Nephron (organoid): ENCODE data around the gene LGR5.

Experiments used
- H3K27ac Mint-ChIP-seq, 3 experiments: 2 replicates each; pipeline ENCODE4 v1.8.0; 2020; ENCODE audit warnings: mixed read lengths in 3 of 3, mild to moderate bottlenecking in 2 of 3, moderate library complexity in 1 of 3
- H3K27me3 Mint-ChIP-seq: 2 replicates; pipeline ENCODE4 v1.8.0; 2021; ENCODE audit warnings: low read depth, mild to moderate bottlenecking, moderate library complexity, mixed read lengths
- H3K36me3 Mint-ChIP-seq: 2 replicates; pipeline ENCODE4 v1.8.0; 2020; ENCODE audit warnings: low read depth, mixed read lengths
- H3K4me1 Mint-ChIP-seq: 2 replicates; pipeline ENCODE4 v1.8.0; 2020; ENCODE audit warnings: mixed read lengths
- H3K4me3 Mint-ChIP-seq, 3 experiments: 2 replicates each; pipeline ENCODE4 v1.8.0; 2020; ENCODE audit warnings: mild to moderate bottlenecking in 3 of 3, mixed read lengths in 3 of 3, moderate library complexity in 2 of 3
- H3K9me3 Mint-ChIP-seq: 2 replicates; pipeline ENCODE4 v1.8.0; 2020; ENCODE audit warnings: mixed read lengths
- TF ChIP-seq, protein P1 (sequence below), 3 experiments: fragments of 200-600 bp; sonication (generic); IDR thresholded peaks; one replicate each; pipeline ENCODE4 v1.5.0; 2021; ENCODE audit warnings: antibody characterized with exemption in 3 of 3; ENCODE audit not compliant: unreplicated experiment in 3 of 3

LGR5 gene

DNA sequence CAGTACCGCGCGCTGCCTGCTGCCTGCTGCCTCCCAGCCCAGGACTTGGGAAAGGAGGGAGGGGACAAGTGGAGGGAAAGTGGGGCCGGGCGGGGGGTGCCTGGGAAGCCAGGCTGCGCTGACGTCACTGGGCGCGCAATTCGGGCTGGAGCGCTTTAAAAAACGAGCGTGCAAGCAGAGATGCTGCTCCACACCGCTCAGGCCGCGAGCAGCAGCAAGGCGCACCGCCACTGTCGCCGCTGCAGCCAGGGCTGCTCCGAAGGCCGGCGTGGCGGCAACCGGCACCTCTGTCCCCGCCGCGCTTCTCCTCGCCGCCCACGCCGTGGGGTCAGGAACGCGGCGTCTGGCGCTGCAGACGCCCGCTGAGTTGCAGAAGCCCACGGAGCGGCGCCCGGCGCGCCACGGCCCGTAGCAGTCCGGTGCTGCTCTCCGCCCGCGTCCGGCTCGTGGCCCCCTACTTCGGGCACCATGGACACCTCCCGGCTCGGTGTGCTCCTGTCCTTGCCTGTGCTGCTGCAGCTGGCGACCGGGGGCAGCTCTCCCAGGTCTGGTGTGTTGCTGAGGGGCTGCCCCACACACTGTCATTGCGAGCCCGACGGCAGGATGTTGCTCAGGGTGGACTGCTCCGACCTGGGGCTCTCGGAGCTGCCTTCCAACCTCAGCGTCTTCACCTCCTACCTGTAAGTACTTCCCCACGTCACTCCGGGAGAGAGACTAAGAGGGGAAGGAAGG, at the start of gene LGR5:
TSS of gene LGR5 (plus strand) at position 186 of the 732 bp plus-strand sequence. CDS start at position 469, 283 bp downstream.
- TF ChIP-seq, protein P1, sequence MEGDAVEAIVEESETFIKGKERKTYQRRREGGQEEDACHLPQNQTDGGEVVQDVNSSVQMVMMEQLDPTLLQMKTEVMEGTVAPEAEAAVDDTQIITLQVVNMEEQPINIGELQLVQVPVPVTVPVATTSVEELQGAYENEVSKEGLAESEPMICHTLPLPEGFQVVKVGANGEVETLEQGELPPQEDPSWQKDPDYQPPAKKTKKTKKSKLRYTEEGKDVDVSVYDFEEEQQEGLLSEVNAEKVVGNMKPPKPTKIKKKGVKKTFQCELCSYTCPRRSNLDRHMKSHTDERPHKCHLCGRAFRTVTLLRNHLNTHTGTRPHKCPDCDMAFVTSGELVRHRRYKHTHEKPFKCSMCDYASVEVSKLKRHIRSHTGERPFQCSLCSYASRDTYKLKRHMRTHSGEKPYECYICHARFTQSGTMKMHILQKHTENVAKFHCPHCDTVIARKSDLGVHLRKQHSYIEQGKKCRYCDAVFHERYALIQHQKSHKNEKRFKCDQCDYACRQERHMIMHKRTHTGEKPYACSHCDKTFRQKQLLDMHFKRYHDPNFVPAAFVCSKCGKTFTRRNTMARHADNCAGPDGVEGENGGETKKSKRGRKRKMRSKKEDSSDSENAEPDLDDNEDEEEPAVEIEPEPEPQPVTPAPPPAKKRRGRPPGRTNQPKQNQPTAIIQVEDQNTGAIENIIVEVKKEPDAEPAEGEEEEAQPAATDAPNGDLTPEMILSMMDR (IDR thresholded peaks at IDR 0.05; ENCODE audit: unreplicated experiment in 3 of 3): no peak
- Mint-ChIP-seq H3K27ac (peak within 1 kb of the TSS; percentile 32 to 56 (median 48)), H3K4me1 (peaks cover 26% of the 10 kb centered on the region), H3K36me3 (peaks cover 15% of the 10 kb centered on the region), H3K4me3 (peak within 1 kb of the TSS; percentile 88 to 92 (median 88)), H3K9me3 (peaks cover 23% of the 10 kb centered on the region), H3K27me3 (peaks cover 76% of the 10 kb centered on the region)

DNA sequence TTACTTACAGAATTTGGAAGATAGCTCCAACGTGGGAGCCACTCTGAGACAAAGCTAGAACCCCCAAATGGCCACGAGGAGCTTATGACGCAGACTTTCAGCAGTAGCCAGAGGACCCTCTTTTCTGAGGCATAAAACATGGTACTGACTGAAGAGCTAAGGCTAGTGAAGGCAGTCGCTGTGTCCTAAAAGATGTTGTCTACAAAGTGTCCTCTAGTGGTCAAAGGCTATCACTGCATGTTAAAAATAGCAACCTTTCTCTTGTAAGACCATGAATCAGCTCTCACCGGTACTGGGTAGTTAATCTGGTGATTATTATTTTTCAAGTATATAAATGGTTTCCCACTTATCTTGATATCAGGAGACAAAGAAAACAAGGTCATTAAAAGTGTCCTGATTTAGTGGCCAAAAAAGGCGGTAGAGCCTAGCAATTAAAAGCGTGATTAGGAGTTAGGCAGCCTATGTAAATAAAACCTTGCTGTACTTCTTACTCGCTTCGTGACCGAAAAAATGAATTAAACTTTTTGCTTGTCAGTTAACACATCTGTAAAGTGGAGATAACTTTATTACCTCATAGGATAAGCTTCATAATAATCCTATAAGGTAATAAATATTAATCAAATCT, 47.0 kb upstream of the LGR5 start:
- no peaks in the 10 kb centered on the region for H3K27me3 Mint-ChIP-seq
- H3K36me3 Mint-ChIP-seq: no peaks in the 10 kb centered on the region
- no peak overlapping the region for H3K27ac Mint-ChIP-seq
- TF ChIP-seq, protein P1 (IDR thresholded peaks at IDR 0.05; ENCODE audit: unreplicated experiment in 3 of 3): peak; percentile 72 to 85 (median 76)
- no peaks in the 10 kb centered on the region for H3K4me1 Mint-ChIP-seq
- no peak overlapping the region for H3K4me3 Mint-ChIP-seq
- H3K9me3 Mint-ChIP-seq: peaks cover 5% of the 10 kb centered on the region

DNA sequence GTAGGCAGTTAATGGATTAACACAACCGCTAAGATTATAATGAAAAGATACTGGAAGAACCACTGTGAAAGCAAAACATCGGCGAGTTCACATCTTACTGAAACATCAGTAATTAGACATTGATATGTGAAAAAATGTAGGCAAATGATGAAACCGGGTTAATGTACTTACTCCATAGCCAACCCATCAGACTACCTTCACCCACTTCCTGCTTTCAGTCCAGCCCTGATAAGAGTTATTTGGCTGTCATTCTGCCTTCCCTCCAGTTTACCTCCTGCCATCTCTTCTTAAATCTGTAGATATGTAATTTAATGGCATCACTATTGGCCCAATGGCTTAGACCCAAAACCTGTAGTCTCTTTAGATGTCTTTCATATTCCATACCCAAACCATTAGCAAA, 46.0 kb upstream of the LGR5 start:
- H3K4me3 Mint-ChIP-seq: no peak overlapping the region
- H3K27me3 Mint-ChIP-seq: no peaks in the 10 kb centered on the region
- TF ChIP-seq, protein P1 (IDR thresholded peaks at IDR 0.05; ENCODE audit: unreplicated experiment in 3 of 3): no peak
- H3K9me3 Mint-ChIP-seq: peaks cover 2% of the 10 kb centered on the region
- no peaks in the 10 kb centered on the region for H3K4me1 Mint-ChIP-seq
- no peaks in the 10 kb centered on the region for H3K36me3 Mint-ChIP-seq
- no peak overlapping the region for H3K27ac Mint-ChIP-seq

DNA sequence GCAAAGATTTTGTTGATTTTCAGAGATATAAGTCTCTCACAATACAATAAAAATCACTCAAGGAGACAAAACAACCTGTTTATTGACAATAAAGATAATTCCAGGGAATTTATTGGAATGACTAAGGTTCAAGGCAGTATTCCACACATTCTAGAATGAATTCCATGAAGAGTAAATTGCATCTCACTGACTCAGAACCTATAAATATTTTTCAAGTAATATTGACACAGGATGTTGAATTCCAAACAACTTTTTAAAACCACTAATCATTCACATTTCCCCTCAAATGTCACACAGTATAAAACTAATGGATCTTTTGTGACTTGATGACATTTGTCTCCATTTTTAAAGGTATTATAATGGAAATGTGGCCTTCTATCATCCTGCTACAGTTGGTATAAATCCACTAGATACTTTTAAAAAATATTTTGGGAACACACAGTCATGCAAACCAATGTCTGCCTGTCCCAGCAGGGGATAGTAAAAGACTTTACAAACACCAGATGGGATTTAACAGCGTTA, 42.1 kb upstream of the LGR5 start:
- TF ChIP-seq, protein P1 (IDR thresholded peaks at IDR 0.05; ENCODE audit: unreplicated experiment in 3 of 3): no peak
- Mint-ChIP-seq H3K9me3 (no peaks in the 10 kb centered on the region), H3K4me3 (no peak overlapping the region), H3K27me3 (no peaks in the 10 kb centered on the region), H3K36me3 (no peaks in the 10 kb centered on the region), H3K27ac (no peak overlapping the region), H3K4me1 (no peaks in the 10 kb centered on the region)

- H3K4me3 Mint-ChIP-seq: no peak overlapping the region
- no peaks in the 10 kb centered on the region for H3K9me3 Mint-ChIP-seq
- no peaks in the 10 kb centered on the region for H3K4me1 Mint-ChIP-seq
- no peaks in the 10 kb centered on the region for H3K36me3 Mint-ChIP-seq
- TF ChIP-seq, protein P1 (IDR thresholded peaks at IDR 0.05; ENCODE audit: unreplicated experiment in 3 of 3): no peak
- no peak overlapping the region for H3K27ac Mint-ChIP-seq
- H3K27me3 Mint-ChIP-seq: peaks cover 4% of the 10 kb centered on the region
Measured at GRCh38 chr12:71399197-71399596, 40.4 kb upstream of the LGR5 start.
